Brain pericyte (primary cell): ENCODE measurements around the gene SLC25A36.
"Not testable (repeated sequence)": the region's sequence is repeated elsewhere in the genome, so short reads cannot be mapped to it uniquely, and the experiment has no call there.

Experiments
- DNase-seq: peaks from one replicate; pipeline ENCODE4 v3.0.0-alpha.2; 2012; ENCODE audit warnings: low read depth, low spot score

Gene SLC25A36

GRCh38 chr3:140931801-140932200 lies 9.8 kb upstream of the SLC25A36 start:
- no peak for DNase-seq

GRCh38 chr3:140933109-140933508 lies 8.5 kb upstream of the SLC25A36 start:
- DNase-seq: no peak

GRCh38 chr3:140933552-140933951 lies 8.1 kb upstream of the SLC25A36 start:
- no peak for DNase-seq

- DNase-seq: not testable (repeated sequence)
Observed at GRCh38 chr3:140939305-140939704, 2.3 kb upstream of the SLC25A36 start.

GRCh38 chr3:140941090-140941433 lies 574 bp upstream of the SLC25A36 start:
- DNase-seq: no peak

- DNase-seq: no peak
Observed at GRCh38 chr3:140942221-140943104, 827 bp downstream of the SLC25A36 start.

GRCh38 chr3:140943781-140944552 lies 2.3 kb downstream of the SLC25A36 start:
- no peak for DNase-seq

- DNase-seq: no peak
Observed at GRCh38 chr3:140948460-140949249, 7.0 kb downstream of the SLC25A36 start.

- DNase-seq: no peak
Observed at GRCh38 chr3:140950144-140950543, 8.5 kb downstream of the SLC25A36 start.

GRCh38 chr3:140950863-140951262 lies 9.2 kb downstream of the SLC25A36 start:
- no peak for DNase-seq

- not testable (repeated sequence) for DNase-seq
Observed at GRCh38 chr3:140951750-140952149, 10.1 kb downstream of the SLC25A36 start.

GRCh38 chr3:140953028-140953960 lies 11.7 kb downstream of the SLC25A36 start:
- DNase-seq: no peak

GRCh38 chr3:140954576-140954975 lies 12.9 kb downstream of the SLC25A36 start:
- DNase-seq: no peak

GRCh38 chr3:140955645-140956044 lies 14.0 kb downstream of the SLC25A36 start:
- DNase-seq: no peak

- no peak for DNase-seq
Observed at GRCh38 chr3:140956058-140956835, 14.6 kb downstream of the SLC25A36 start.

- no peak for DNase-seq
Observed at GRCh38 chr3:140972833-140973232, 31.2 kb downstream of the SLC25A36 start.

GRCh38 chr3:140974900-140975299 lies 33.3 kb downstream of the SLC25A36 start:
- DNase-seq: no peak

- DNase-seq: no peak
Observed at GRCh38 chr3:140980663-140981062, 39.0 kb downstream of the SLC25A36 start.

- not testable (repeated sequence) for DNase-seq
Observed at GRCh38 chr3:140987792-140988191, 46.2 kb downstream of the SLC25A36 start.

GRCh38 chr3:140994316-140994715 lies 52.7 kb downstream of the SLC25A36 start:
- DNase-seq: no peak
